Hepatocyte (in vitro differentiated cells): ENCODE results near the gene ARAP1. TPM values are rescaled to one million over a fixed set of nuclear protein-coding genes. Genes with fewer than 3 reads are reported as not detected.

Source experiments
- DNase-seq: peaks from one replicate; pipeline ENCODE4 v3.0.0-alpha.2; 2016; ENCODE audit warnings: low spot score
- H2AFZ ChIP-seq: fragments of 200-600 bp; sonication (generic); 2 replicates; pipeline ENCODE4 v1.6.0; 2016; ENCODE audit warnings: antibody characterized with exemption, mild to moderate bottlenecking
- H3K27ac ChIP-seq: fragments of 200-600 bp; sonication (generic); 2 replicates; pipeline ENCODE4 v1.5.1; 2016; ENCODE audit warnings: mild to moderate bottlenecking
- H3K27me3 ChIP-seq: fragments of 200-600 bp; sonication (generic); 2 replicates; pipeline ENCODE4 v1.6.1; 2016
- H3K36me3 ChIP-seq: fragments of 200-600 bp; sonication (generic); replicated peaks from 2 replicates; pipeline ENCODE4 v1.5.1; 2016; ENCODE audit warnings: low read depth; ENCODE audit not compliant: insufficient read depth
- H3K4me1 ChIP-seq: fragments of 200-600 bp; sonication (generic); 2 replicates; pipeline ENCODE4 v1.5.1; 2016; ENCODE audit warnings: mild to moderate bottlenecking, moderate library complexity; ENCODE audit not compliant: insufficient read depth
- H3K4me2 ChIP-seq: fragments of 200-600 bp; sonication (generic); 2 replicates; pipeline ENCODE4 v1.6.0; 2016
- H3K4me3 ChIP-seq: fragments of 200-600 bp; sonication (generic); 2 replicates; pipeline ENCODE4 v1.5.1; 2016; ENCODE audit warnings: mild to moderate bottlenecking
- H3K79me2 ChIP-seq: fragments of 200-600 bp; sonication (generic); 2 replicates; pipeline ENCODE4 v1.6.0; 2017; ENCODE audit warnings: mild to moderate bottlenecking
- H3K9me2 ChIP-seq: fragments of 200-600 bp; sonication (generic); replicated peaks from 2 replicates; pipeline ENCODE4 v1.6.0; 2017; ENCODE audit warnings: mild to moderate bottlenecking; ENCODE audit not compliant: insufficient read depth
- H3K9me3 ChIP-seq: fragments of 200-600 bp; sonication (generic); 2 replicates; pipeline ENCODE4 v1.5.1; 2016; ENCODE audit warnings: low read depth, mild to moderate bottlenecking
- H4K20me1 ChIP-seq: fragments of 200-600 bp; sonication (generic); 2 replicates; pipeline ENCODE4 v1.6.0; 2016; ENCODE audit warnings: mild to moderate bottlenecking; ENCODE audit not compliant: insufficient read depth, poor library complexity, severe bottlenecking
- CTCF ChIP-seq: fragments of 200-600 bp; sonication (generic); IDR thresholded peaks from 2 replicates; pipeline ENCODE4 v1.5.1; 2016; ENCODE audit warnings: antibody characterized with exemption, mild to moderate bottlenecking; ENCODE audit not compliant: poor library complexity
- EZH2 ChIP-seq: fragments of 200-600 bp; sonication (generic); IDR thresholded peaks from 2 replicates; pipeline ENCODE4 v1.6.1; 2016; ENCODE audit warnings: antibody characterized with exemption, mild to moderate bottlenecking, borderline replicate concordance
- EZH2phosphoT487 ChIP-seq: fragments of 200-600 bp; sonication (generic); IDR thresholded peaks from one replicate; pipeline ENCODE4 v1.6.1; 2018; ENCODE audit warnings: antibody characterized with exemption, mild to moderate bottlenecking, low read depth, moderate library complexity; ENCODE audit not compliant: unreplicated experiment, severe bottlenecking
- WGBS: methylation state at CpG from one replicate; pipeline ENCODE4 v1.1.6; 2016; ENCODE audit warnings: low lambda C conversion rate; ENCODE audit errors: missing lambda C conversion rate; 5-methylcytosine and 5-hydroxymethylcytosine counted together
- polyA plus RNA-seq: library from polyadenylated mRNA; unstranded; fragments of >200 nt; fragmentation: Nextera tagmentation; extraction: Ambion mirVana; gene quantifications from 2 replicates; pipeline ENCODE4 v1.2.1, GENCODE V29; 2016
- total RNA-seq: library from RNA; depleted of rRNA; stranded (reverse); fragments of >200 nt; gene quantifications from 2 replicates; pipeline ENCODE4 v1.2.3, GENCODE V29; 2014

Gene ARAP1
- total and polyA plus RNA-seq, 2 experiments from 2014 or later, result 60.2 to 118 TPM

DNA sequence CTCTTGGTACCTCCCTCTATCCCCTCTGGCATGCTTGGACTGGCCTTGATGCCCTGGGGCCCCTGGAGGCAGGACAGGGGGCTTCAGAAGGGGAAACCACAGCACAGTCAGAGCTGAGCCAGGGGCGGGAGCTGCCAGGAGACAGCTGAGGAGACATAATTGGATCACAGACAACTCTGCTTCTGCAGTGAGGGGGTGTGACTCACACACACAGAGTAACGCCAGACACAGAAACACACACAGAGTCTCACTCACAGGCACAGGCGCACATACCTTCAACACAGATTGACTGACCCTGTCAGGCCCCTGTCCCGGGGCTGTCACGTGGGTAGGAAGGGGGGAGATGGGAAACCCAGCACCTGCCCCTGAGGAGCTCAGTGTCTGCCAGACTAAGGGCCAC, 21.1 kb upstream of the ARAP1 start:
- Histone ChIP-seq H3K36me3 (no peaks in the 10 kb centered on the region), H3K9me3 (no peaks in the 10 kb centered on the region), H3K4me2 (peak overlapping the region; percentile 52), H3K27ac (peak overlapping the region; percentile 87), H3K4me1 (peaks cover 74% of the 10 kb centered on the region), H3K9me2 (no peaks in the 10 kb centered on the region), H2AFZ (no peak overlapping the region), H3K79me2 (peaks cover 97% of the 10 kb centered on the region), H3K27me3 (no peaks in the 10 kb centered on the region), H3K4me3 (no peak overlapping the region), H4K20me1 (peaks cover 74% of the 10 kb centered on the region)
- peak; percentile 82 for DNase-seq
- TF ChIP-seq EZH2, result no peak
- TF ChIP-seq EZH2phosphoT487, result no peak
- TF ChIP-seq CTCF, result no peak
- 41% methylated on average over 4 of the region's 5 CpGs for WGBS

DNA sequence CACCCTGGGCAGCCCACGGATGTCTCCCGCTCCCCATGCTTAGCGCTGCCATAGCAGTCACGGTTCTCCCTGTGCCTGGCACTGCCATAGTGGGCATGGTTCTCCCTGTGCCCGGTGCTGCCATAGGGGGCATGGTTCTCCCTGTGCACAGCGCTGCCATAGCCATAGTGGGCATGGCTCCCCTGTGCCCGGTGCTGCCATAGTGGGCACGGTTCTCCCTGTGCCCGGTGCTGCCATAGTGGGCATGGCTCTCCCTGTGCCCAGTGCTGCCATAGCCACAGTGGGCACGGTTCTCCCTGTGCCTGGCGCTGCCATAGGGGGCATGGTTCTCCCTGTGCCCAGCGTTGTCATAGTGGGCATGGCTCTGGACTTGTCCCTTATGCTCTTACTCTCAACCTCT, 19.9 kb upstream of the ARAP1 start:
- Histone ChIP-seq H3K36me3 (no peaks in the 10 kb centered on the region), H3K79me2 (peaks cover 97% of the 10 kb centered on the region), H3K4me1 (peaks cover 74% of the 10 kb centered on the region), H4K20me1 (peaks cover 80% of the 10 kb centered on the region), H3K4me2 (no peak overlapping the region), H3K9me2 (no peaks in the 10 kb centered on the region), H3K4me3 (no peak overlapping the region), H3K27ac (peak overlapping the region; percentile 87), H3K27me3 (no peaks in the 10 kb centered on the region), H3K9me3 (no peaks in the 10 kb centered on the region), H2AFZ (no peak overlapping the region)
- 98% methylated on average over 12 of the region's 12 CpGs for WGBS
- no peak for DNase-seq
- no peak for TF ChIP-seq EZH2
- no peak for TF ChIP-seq CTCF
- TF ChIP-seq EZH2phosphoT487, result no peak

GRCh38 chr11:72771507-72771906, 19.3 kb upstream of the ARAP1 start:
- H4K20me1 ChIP-seq, result peaks cover 81% of the 10 kb centered on the region
- WGBS, result 83% methylated on average over 1 of the region's 4 CpGs
- H3K4me1 ChIP-seq, result peaks cover 74% of the 10 kb centered on the region
- no peak overlapping the region for H3K4me2 ChIP-seq
- no peak overlapping the region for H2AFZ ChIP-seq
- peaks cover 97% of the 10 kb centered on the region for H3K79me2 ChIP-seq
- H3K9me2 ChIP-seq, result no peaks in the 10 kb centered on the region
- no peak overlapping the region for H3K27ac ChIP-seq
- H3K9me3 ChIP-seq, result no peaks in the 10 kb centered on the region
- H3K36me3 ChIP-seq, result no peaks in the 10 kb centered on the region
- H3K27me3 ChIP-seq, result no peaks in the 10 kb centered on the region
- no peak for TF ChIP-seq EZH2phosphoT487
- no peak for TF ChIP-seq CTCF
- TF ChIP-seq EZH2, result no peak
- H3K4me3 ChIP-seq, result no peak overlapping the region
- DNase-seq, result peak; percentile 71

GRCh38 chr11:72770799-72771198, 18.6 kb upstream of the ARAP1 start:
- H3K4me3 ChIP-seq, result no peak overlapping the region
- H3K4me1 ChIP-seq, result peaks cover 69% of the 10 kb centered on the region
- no peak for DNase-seq
- H3K36me3 ChIP-seq, result no peaks in the 10 kb centered on the region
- no peaks in the 10 kb centered on the region for H3K9me3 ChIP-seq
- TF ChIP-seq EZH2 (no peak), EZH2phosphoT487 (no peak)
- 92% methylated on average over 3 of the region's 3 CpGs for WGBS
- H3K4me2 ChIP-seq, result no peak overlapping the region
- H3K27me3 ChIP-seq, result no peaks in the 10 kb centered on the region
- H2AFZ ChIP-seq, result no peak overlapping the region
- H4K20me1 ChIP-seq, result peaks cover 85% of the 10 kb centered on the region
- no peak overlapping the region for H3K27ac ChIP-seq
- H3K9me2 ChIP-seq, result no peaks in the 10 kb centered on the region
- H3K79me2 ChIP-seq, result peaks cover 95% of the 10 kb centered on the region
